Measurements from ENCODE around the gene RXFP1.

The RXFP1 gene

DNA sequence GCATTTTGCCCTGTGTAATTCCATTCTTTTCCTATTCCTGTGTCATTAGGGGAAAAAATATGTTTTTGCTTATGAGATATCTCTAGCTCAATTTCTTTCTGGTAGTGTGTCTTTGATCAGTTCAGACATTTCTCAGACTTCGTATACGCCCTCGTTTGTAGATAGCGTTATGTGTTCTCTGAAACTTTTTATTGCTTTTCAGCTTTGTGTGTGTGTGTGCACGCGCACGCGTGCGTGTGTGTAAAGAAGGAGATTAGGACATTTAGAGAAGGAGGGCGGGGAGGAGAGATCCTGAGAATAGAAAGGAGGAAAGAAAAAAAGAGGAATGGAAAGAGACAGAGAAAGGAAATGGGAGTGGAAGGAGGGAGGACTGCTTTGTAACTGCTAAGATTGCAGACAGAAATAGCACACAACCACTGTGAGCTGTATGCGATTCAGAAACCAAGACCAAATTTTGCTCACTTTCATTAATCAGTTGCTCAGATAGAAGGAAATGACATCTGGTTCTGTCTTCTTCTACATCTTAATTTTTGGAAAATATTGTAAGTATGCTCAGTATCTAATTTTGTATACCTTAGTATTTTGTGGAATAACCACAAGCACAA, at the start of gene RXFP1:
RXFP1 (plus strand) TSS at position 399 of the 605 bp plus-strand sequence; CDS start at position 494, 95 bp downstream.
- DNase-seq = no peak

DNA sequence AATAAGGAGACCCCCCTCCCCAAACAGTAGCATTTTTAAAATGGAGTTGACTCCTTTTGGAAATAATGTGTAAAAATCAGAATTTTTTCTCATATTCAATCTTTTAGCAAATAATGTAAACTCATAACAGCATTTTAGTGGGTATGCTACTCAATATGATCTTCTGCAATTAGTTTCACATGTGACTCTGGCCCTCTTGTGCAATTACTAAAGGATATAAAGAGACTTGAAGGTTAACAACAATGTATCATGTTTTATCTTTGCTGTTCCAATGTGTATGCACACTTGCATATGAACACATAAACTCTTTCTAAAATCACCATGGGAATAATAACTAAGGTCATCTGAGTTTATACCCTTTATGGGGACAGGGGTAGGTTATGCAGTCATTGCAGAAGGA, 39.9 kb upstream of the RXFP1 start:
- no peak for DNase-seq

- DNase-seq = no peak
These were observed 37.4 kb upstream of the RXFP1 start for GRCh38 chr4:158484173-158484885.

GRCh38 chr4:158490629-158491028, 31.1 kb upstream of the RXFP1 start:
- no peak for DNase-seq

GRCh38 chr4:158492391-158492790, 29.3 kb upstream of the RXFP1 start:
- DNase-seq = no peak

- DNase-seq = no peak
These were observed 25.5 kb upstream of the RXFP1 start for GRCh38 chr4:158496030-158496741.

- DNase-seq = no peak
These were observed 21.6 kb upstream of the RXFP1 start for GRCh38 chr4:158500054-158500453.

GRCh38 chr4:158513256-158513655, 8.4 kb upstream of the RXFP1 start:
- DNase-seq = no peak

DNA sequence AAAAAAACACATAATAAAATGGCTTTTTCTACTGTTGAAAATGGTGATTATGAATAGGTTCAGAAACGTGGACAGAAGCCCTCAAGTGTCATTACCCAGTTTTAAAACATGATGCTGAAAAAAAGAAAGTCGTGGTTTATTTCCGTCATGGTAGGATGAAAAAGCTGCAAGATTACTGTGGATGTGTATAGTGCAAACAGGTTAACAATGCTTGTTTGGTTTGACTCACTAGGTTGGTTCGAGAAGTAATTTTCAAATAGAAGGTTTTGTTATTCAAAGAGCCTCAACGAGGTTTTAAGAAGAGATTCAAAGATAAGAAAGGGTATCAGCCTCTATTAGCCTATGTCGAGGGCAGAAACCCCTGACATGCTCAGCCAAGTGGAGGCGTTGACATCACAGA, 2.5 kb upstream of the RXFP1 start:
- no peak for DNase-seq

DNA sequence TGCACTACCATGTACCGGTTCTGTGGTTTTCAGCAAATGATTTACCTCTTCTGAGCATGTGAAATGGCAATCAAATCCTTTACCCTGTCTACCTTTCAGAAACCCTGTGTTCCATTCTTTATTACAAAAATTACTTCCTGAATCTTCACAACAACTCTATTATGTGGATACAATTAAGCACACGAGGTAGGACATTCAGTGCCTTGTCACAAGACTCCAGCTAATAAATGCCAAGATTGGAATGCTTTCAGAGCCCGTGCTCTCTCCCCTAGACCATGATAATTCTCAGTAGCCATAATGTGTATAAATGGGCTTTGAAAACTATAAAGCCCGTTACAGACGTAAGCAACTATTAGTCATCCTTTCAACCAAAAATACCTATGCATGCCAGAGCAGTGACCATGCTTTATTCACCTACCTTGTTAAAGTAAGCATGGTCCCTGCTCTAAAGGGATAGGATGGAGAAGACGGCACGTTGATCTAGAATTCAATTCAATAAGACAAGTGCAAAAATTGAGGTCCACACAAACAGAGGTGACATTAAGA, 2.4 kb downstream of the RXFP1 start:
- no peak for DNase-seq

DNA sequence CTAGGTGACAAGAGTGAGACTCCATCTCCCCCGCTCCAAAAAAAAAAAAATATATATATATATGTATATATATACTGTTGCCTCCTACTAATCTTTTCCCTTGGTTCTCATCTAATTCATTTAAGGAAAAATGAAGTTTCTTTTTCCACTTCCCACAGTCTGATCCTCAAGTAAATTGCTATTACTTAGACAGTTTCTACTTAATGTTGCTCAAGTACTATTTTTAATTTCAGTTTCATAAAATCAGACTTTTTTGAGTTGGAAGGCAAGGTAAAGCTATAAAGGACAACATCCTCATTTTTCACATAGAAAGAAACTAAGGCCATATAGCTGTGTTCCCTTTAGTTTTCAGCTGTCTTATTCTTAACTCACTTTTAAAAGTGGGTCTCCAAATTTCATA, 5.8 kb downstream of the RXFP1 start:
- no peak for DNase-seq

DNA sequence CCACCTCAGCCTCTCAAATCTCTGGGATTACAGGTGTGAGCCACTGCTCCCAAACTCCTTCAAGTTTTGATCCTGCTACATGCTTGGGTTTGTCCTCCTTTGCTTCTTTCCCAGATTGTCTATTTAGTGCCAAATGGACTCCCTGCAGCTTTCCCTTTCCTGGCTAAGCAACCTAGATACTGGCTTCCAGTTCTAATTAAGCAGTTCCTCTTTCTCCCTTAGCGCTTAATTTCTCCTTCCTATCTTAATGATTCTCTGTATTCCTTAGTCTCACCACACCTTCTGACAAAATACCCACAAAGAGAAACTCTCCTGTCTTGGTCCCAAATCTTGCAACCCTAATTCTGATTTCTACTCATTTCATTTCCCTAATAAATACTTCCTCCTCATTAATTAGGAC, 7.8 kb downstream of the RXFP1 start:
- no peak for DNase-seq

DNA sequence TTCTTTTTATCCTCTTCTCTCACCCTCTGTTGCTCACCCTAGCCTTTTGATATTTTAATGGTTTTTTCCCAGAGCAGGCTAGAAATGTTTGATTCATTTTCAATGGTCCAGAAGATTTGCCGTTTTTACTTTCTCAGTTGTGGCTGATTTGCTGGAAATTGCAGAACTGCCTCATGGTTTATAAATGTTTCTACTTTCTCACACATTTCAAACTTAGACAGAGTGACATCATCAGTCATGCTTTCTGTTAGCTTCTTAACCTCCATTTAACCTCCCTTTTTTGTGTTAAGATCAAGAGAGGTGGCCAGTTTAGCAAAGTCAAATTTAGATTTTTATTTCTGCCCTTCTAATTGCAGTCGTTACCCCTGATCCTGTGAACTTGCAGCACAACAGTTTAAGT, 8.7 kb downstream of the RXFP1 start:
- no peak for DNase-seq

GRCh38 chr4:158530898-158531297, 9.2 kb downstream of the RXFP1 start:
- DNase-seq = no peak

DNA sequence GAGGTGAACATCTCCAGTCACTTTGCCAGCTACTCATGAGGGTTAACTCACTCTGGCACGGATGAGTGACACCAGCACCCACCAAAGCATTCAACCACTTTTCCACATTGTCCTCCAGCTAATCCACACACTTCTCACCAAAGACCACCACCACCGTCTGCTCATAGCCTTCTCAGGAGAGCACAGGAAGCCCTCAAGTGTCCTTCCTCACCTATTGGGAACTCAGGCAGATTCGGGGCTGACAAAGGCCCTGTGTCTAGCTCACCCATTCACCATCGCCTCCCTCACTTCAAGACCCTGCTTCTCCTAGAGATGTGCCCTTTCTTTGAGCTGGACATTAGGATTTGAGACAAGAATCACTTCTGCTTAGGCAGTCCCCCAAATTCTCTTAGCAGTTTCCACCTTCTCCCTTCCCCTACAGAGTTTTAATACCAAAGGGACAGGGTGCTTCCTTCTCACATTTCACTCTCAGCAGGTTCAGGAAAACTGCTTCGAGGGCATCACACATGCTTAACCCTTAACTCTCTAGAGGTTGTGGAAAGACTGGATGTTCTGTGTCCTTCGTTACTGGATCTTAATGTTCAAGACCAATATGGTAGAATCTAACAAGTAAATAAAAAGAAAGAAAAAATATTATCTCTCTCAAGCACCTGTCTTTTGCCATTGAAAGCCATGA, 11.0 kb downstream of the RXFP1 start:
- no peak for DNase-seq

DNA sequence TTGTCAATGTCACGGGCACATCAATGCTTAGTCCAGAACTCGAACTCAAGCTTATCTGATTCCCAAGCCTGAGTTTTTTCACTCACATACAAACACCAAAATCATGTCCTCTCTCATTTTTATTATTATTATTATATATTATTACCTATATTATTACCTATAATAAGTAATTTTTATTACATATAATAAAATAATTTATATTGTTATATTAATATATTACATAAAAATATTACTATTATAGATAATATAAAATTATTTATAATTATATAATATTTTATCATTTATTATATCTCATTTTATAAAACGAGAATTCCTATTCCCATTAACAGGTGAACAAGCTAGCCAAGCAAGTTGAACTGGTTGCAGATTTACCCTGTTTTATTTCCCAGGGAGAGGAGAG, 13.0 kb downstream of the RXFP1 start:
- DNase-seq = no peak

DNA sequence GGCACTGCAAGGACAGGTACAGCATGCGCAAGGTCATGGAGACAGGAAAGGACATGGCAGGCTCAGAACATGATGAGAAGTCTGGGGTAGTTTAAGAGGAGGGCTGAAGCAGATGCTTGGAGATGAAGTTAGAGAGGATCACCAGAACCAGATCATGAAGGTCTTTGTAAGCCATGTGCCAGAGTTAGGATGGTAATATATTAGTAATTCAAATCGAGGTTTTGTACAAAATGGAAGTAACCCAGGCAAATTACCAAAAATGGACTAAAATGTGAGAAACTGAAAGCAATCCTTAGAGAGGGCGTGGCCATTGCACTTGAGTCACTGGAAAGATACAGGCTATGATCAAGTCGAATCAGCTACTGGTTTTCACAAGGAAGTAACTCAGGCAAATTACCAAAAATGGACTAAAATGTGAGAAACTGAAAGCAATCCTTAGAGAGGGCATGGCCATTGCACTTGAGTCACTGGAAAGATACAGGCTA, 13.5 kb downstream of the RXFP1 start:
- no peak for DNase-seq

GRCh38 chr4:158536833-158537232, 15.2 kb downstream of the RXFP1 start:
- DNase-seq = no peak

DNA sequence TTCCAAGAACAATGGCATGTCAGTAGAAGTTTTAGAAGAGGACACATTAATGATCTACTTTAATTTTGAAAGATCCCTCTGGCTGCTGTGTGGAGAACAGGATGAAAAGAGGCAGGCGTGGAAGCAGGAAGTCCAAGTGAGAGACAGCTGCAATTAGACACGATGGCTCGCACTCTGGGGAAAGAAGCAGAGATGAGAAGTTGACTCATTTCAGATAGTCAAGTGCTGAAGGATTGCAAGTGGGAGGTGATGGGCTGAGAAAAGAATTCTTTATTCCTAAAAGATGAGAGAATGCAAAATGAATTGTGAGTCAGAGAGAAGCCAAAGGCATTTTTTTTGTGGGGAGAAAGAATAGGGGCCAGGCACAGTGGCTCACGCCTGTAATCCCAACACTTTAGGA, 16.5 kb downstream of the RXFP1 start:
- DNase-seq = no peak

- no peak for DNase-seq
These were observed 17.2 kb downstream of the RXFP1 start for GRCh38 chr4:158538911-158539310.

GRCh38 chr4:158540125-158540907, 18.6 kb downstream of the RXFP1 start:
- no peak for DNase-seq

GRCh38 chr4:158541506-158541905, 19.8 kb downstream of the RXFP1 start:
- no peak for DNase-seq
